PC-3 (cell line): ENCODE results near the gene CYP4B1. TPM values are rescaled to one million over a fixed set of nuclear protein-coding genes. Genes with fewer than 3 reads are reported as not detected.

Experiments
- ATAC-seq: fragments of 200-7000 bp; cut with Tn5 transposase; 2 replicates; pipeline ENCODE4 v1.9.1; 2020; ENCODE audit warnings: mild to moderate bottlenecking, moderate library complexity
- BruUV-seq: library from RNA; stranded (reverse); fragments of 400-500 nt; replicated peaks from 2 replicates; lab custom pipeline; 2021; lab: Mats Ljungman, UMichigan
- CTCF ChIA-PET: fragments of 300-600 bp; sonication (Branson Sonifier 250); formaldehyde crosslinking; loops from one replicate; lab custom pipeline; 2022; ENCODE audit warnings: antibody characterized with exemption; lab: Charles Lee
- POLR2A ChIA-PET: fragments of 300-600 bp; sonication (Branson Sonifier 250); formaldehyde crosslinking; loops from one replicate; lab custom pipeline; 2022; ENCODE audit warnings: antibody characterized with exemption; ENCODE audit not compliant: unreplicated experiment; lab: Charles Lee
- DNase-seq: peaks from one replicate; pipeline ENCODE4 v3.0.0-alpha.2; 2015
- H2AFZ ChIP-seq: fragments of 300-600 bp; sonication (generic); 2 replicates; pipeline ENCODE4 v1.6.0; 2016; ENCODE audit warnings: antibody characterized with exemption, low read length
- H3F3A ChIP-seq: fragments of 300-600 bp; sonication (generic); one replicate; pipeline ENCODE4 v1.6.0; 2017; ENCODE audit warnings: antibody characterized with exemption, low read length, control low read depth, mild to moderate bottlenecking; ENCODE audit not compliant: unreplicated experiment
- H3K27ac ChIP-seq: fragments of 300-600 bp; sonication (generic); 2 replicates; pipeline ENCODE4 v1.5.1; 2016; ENCODE audit warnings: mild to moderate bottlenecking, low read length
- H3K27me3 ChIP-seq: fragments of 300-600 bp; sonication (generic); 2 replicates; pipeline ENCODE4 v1.6.1; 2016; ENCODE audit warnings: low read length, mixed read lengths
- H3K36me3 ChIP-seq: fragments of 300-600 bp; sonication (generic); 2 replicates; pipeline ENCODE4 v1.6.1; 2016; ENCODE audit warnings: low read depth, mixed run types, low read length, mixed read lengths
- H3K4me1 ChIP-seq: fragments of 300-600 bp; sonication (generic); 2 replicates; pipeline ENCODE4 v1.5.1; 2016; ENCODE audit warnings: low read length; ENCODE audit not compliant: insufficient read depth
- H3K4me2 ChIP-seq: fragments of 300-600 bp; sonication (generic); 2 replicates; pipeline ENCODE4 v1.6.0; 2016; ENCODE audit warnings: low read length
- H3K4me3 ChIP-seq: fragments of 300-600 bp; sonication (generic); 2 replicates; pipeline ENCODE4 v1.5.1; 2016; ENCODE audit warnings: mild to moderate bottlenecking, low read length, mixed read lengths
- H3K79me2 ChIP-seq: fragments of 300-600 bp; sonication (generic); 2 replicates; pipeline ENCODE4 v1.6.1; 2017; ENCODE audit warnings: low read length, mixed read lengths
- H3K9ac ChIP-seq: fragments of 300-600 bp; sonication (generic); 2 replicates; pipeline ENCODE4 v1.6.0; 2016; ENCODE audit warnings: mild to moderate bottlenecking, low read length
- H3K9me2 ChIP-seq: fragments of 300-600 bp; sonication (generic); replicated peaks from 2 replicates; pipeline ENCODE4 v1.6.1; 2016; ENCODE audit warnings: mixed run types, low read length, mixed read lengths
- H3K9me3 ChIP-seq: fragments of 300-600 bp; sonication (generic); 2 replicates; pipeline ENCODE4 v1.6.1; 2016; ENCODE audit warnings: low read length, mixed read lengths
- H4K20me1 ChIP-seq: fragments of 300-600 bp; sonication (generic); 2 replicates; pipeline ENCODE4 v1.6.1; 2016; ENCODE audit warnings: low read length, mixed read lengths
- CTCF ChIP-seq: fragments of 300-600 bp; sonication (generic); conservative IDR thresholded peaks from 2 replicates; pipeline ENCODE4 v1.5.1; 2017; ENCODE audit warnings: antibody characterized with exemption, low read depth, mild to moderate bottlenecking, low read length
- EZH2 ChIP-seq: fragments of 300-600 bp; sonication (generic); IDR thresholded peaks from one replicate; pipeline ENCODE4 v1.6.1; 2017; ENCODE audit warnings: antibody characterized with exemption, mild to moderate bottlenecking, low read length; ENCODE audit not compliant: unreplicated experiment
- EZH2phosphoT487 ChIP-seq: fragments of 300-600 bp; sonication (generic); IDR thresholded peaks from 2 replicates; pipeline ENCODE4 v1.6.1; 2018; ENCODE audit warnings: mild to moderate bottlenecking, antibody characterized with exemption, low read length, borderline replicate concordance
- intact Hi-C: fragments of 100-400 bp; cut with micrococcal nuclease; formaldehyde crosslinking; loops from 2 replicates; pipeline ENCODE4 v1.9.0; 2023
- total RNA-seq: library from RNA; depleted of rRNA; stranded (reverse); fragments of >200 nt; gene quantifications from 2 replicates; pipeline ENCODE4 v1.2.3, GENCODE V29; 2014

Gene CYP4B1
- total RNA-seq, 1 experiment from 2014 or later = not detected

DNA sequence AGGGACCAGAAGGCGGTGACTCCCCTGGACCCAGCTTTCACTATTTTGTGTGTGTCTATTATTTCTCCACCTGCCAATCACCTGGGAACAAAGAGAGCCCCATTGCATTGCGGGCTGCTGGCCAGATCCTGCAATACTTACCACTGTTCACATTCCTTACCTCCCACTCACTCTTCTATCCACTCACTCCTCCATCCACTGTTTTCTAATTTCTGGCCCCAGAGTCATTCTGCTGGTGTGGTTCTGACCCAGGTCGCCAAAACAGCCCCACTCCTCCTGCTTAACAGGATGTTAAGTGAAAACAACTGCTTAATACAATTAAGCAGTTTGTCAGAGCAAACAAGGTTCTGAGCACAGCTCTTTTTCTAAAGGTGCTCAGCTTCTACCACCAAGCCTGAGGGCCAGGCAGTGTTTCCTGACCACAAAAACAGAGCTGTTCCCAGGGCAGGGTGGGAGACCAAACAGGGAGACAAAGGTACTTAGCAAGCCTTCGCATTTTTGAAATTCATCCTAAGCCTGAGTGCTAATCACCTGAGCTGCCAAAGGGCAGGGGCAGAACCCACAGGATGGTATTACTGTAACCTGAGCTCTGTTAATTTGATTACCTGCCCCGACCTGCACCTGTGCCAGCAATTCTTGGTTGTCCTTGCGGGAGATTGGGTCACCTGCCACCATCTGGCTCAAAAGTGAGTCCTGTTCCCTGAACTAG, 41.4 kb upstream of the CYP4B1 start:
- Histone ChIP-seq H2AFZ (peak overlapping the region; percentile 12; the same call in 1 of the 2 replicates), H3K4me1 (peaks cover 27% of the 10 kb centered on the region), H3K9ac (no peak overlapping the region), H4K20me1 (no peaks in the 10 kb centered on the region), H3F3A (no peaks in the 10 kb centered on the region), H3K79me2 (no peaks in the 10 kb centered on the region), H3K9me2 (no peaks in the 10 kb centered on the region), H3K36me3 (no peaks in the 10 kb centered on the region), H3K27me3 (no peaks in the 10 kb centered on the region), H3K4me2 (peak overlapping the region; percentile 79), H3K27ac (peak overlapping the region; percentile 67), H3K9me3 (no peaks in the 10 kb centered on the region), H3K4me3 (peak overlapping the region; percentile 40)
- ChIA-PET CTCF (interaction anchor here (0.6 to 0.8 kb wide), 3 partner anchors 9 to 418 kb away, joined by 3 read pairs; no protein-coding TSS in a partner anchor), POLR2A (no interaction called here)
- ATAC-seq (peak; percentile 88), DNase-seq (peak; percentile 80)
- BruUV-seq = no TSS peak
- intact Hi-C loops = no loop called here
- no peak for TF ChIP-seq CTCF
- no peak for TF ChIP-seq EZH2phosphoT487
- TF ChIP-seq EZH2 = no peak

GRCh38 chr1:46757956-46758528, 40.8 kb upstream of the CYP4B1 start:
- intact Hi-C loops = no loop called here
- peak overlapping the region; percentile 79 for H3K4me2 ChIP-seq
- no TSS peak for BruUV-seq

More at GRCh38 chr1:46757956-46758528, 40.8 kb upstream of the CYP4B1 start:
- CTCF ChIA-PET = interaction anchor here (0.6 to 0.8 kb wide), 2 partner anchors 10 to 418 kb away, joined by 3 read pairs; no protein-coding TSS in a partner anchor
- no peaks in the 10 kb centered on the region for H3K36me3 ChIP-seq
- ATAC-seq (no peak; the same call in 1 of the 2 replicates), DNase-seq (no peak)
- H3K4me3 ChIP-seq = peak overlapping the region; percentile 40
- no peaks in the 10 kb centered on the region for H4K20me1 ChIP-seq
- no peaks in the 10 kb centered on the region for H3F3A ChIP-seq
- H3K79me2 ChIP-seq = no peaks in the 10 kb centered on the region
- H2AFZ ChIP-seq = peak overlapping the region; percentile 12; the same call in 1 of the 2 replicates
- H3K9ac ChIP-seq = no peak overlapping the region
- no peaks in the 10 kb centered on the region for H3K9me2 ChIP-seq
- no peaks in the 10 kb centered on the region for H3K27me3 ChIP-seq
- no peaks in the 10 kb centered on the region for H3K9me3 ChIP-seq
- TF ChIP-seq CTCF (no peak), EZH2 (no peak), EZH2phosphoT487 (no peak)
- POLR2A ChIA-PET = no interaction called here
- H3K4me1 ChIP-seq = peaks cover 27% of the 10 kb centered on the region
- peak overlapping the region; percentile 67 for H3K27ac ChIP-seq
